BJ (cell line): ENCODE data around the gene BRD7. TPM values are rescaled to one million over a fixed set of nuclear protein-coding genes. Genes with fewer than 3 reads are reported as not detected.

Experiments
- CTCF ChIA-PET: fragments of 350-600 bp; formaldehyde crosslinking; extraction: SDS; loops from one replicate; lab custom pipeline; 2021; ENCODE audit warnings: antibody characterized with exemption, inconsistent platforms; lab: Yijun Ruan, JAX
- POLR2A ChIA-PET: fragments of 300-600 bp; sonication (Branson Sonifier 250); formaldehyde crosslinking; extraction: SDS; loops from one replicate; lab custom pipeline; 2021; ENCODE audit warnings: antibody characterized with exemption; lab: Charles Lee
- DNase-seq: peaks from one replicate; pipeline ENCODE4 v3.0.0-alpha.2; 2011; ENCODE audit warnings: low read depth
- H3K27me3 ChIP-seq: 2 replicates; pipeline ENCODE4 v1.6.0; 2011; ENCODE audit warnings: low read length; ENCODE audit not compliant: control insufficient read depth, insufficient read depth
- H3K36me3 ChIP-seq: 2 replicates; pipeline ENCODE4 v1.5.1; 2011; ENCODE audit warnings: low read length; ENCODE audit not compliant: control insufficient read depth, insufficient read depth
- H3K4me3 ChIP-seq: 2 replicates; pipeline ENCODE4 v1.5.1; 2011; ENCODE audit warnings: low read depth, mild to moderate bottlenecking, control low read depth, low read length
- CTCF ChIP-seq: IDR thresholded peaks from 2 replicates; pipeline ENCODE4 v1.5.1; 2011; ENCODE audit warnings: low read depth, mild to moderate bottlenecking, control low read depth, inconsistent platforms, low read length, moderate library complexity; ENCODE audit not compliant: insufficient read depth
- polyA plus RNA-seq: library from polyadenylated mRNA; depleted of rRNA; stranded (reverse); fragments of >200 nt; gene quantifications from 2 replicates; pipeline ENCODE4 v1.2.3, GENCODE V29; 2011

The BRD7 gene
- polyA plus RNA-seq, 1 experiment = 30.3 TPM

GRCh38 chr16:50384500-50385135 is 15.8 kb upstream of the BRD7 start:
- DNase-seq = no peak
- Histone ChIP-seq H3K27me3 (peaks cover 6% of the 10 kb centered on the region; the same call in 1 of the 2 replicates), H3K36me3 (no peaks in the 10 kb centered on the region), H3K4me3 (no peak overlapping the region)
- CTCF ChIA-PET = no interaction called here
- POLR2A ChIA-PET = no interaction called here
- TF ChIP-seq CTCF = no peak

GRCh38 chr16:50381679-50382440 is 13.1 kb upstream of the BRD7 start:
- no peak for DNase-seq
- no peak overlapping the region for H3K4me3 ChIP-seq
- no peaks in the 10 kb centered on the region for H3K36me3 ChIP-seq
- TF ChIP-seq CTCF = no peak
- H3K27me3 ChIP-seq = peaks cover 3% of the 10 kb centered on the region; the same call in 1 of the 2 replicates
- POLR2A ChIA-PET = no interaction called here
- CTCF ChIA-PET = no interaction called here

GRCh38 chr16:50378417-50378816 is 9.6 kb upstream of the BRD7 start:
- no peak overlapping the region for H3K4me3 ChIP-seq
- DNase-seq = no peak
- POLR2A ChIA-PET = no interaction called here
- CTCF ChIA-PET = interaction anchor here (1.0 kb wide), 2 partner anchors 16 to 428 kb away, joined by 3 read pairs; no protein-coding TSS in a partner anchor
- no peaks in the 10 kb centered on the region for H3K36me3 ChIP-seq
- no peak for TF ChIP-seq CTCF
- H3K27me3 ChIP-seq = no peaks in the 10 kb centered on the region; the same call in 1 of the 2 replicates

- TF ChIP-seq CTCF = no peak
- ChIA-PET CTCF (interaction anchor here (1.8 kb wide), 1 partner anchor 289 kb away, joined by 6 read pairs; no protein-coding TSS in a partner anchor), POLR2A (no interaction called here)
- Histone ChIP-seq H3K36me3 (no peaks in the 10 kb centered on the region), H3K4me3 (no peak overlapping the region), H3K27me3 (no peaks in the 10 kb centered on the region; the same call in 1 of the 2 replicates)
- DNase-seq = no peak
Measured at GRCh38 chr16:50377001-50377400, 8.2 kb upstream of the BRD7 start.

- CTCF ChIA-PET = interaction anchor here (0.8 to 6.6 kb wide), 4 partner anchors 21 to 433 kb away, joined by 3 to 76 read pairs (median 8); no protein-coding TSS in a partner anchor
- Histone ChIP-seq H3K4me3 (no peak overlapping the region), H3K36me3 (no peaks in the 10 kb centered on the region), H3K27me3 (peaks cover 3% of the 10 kb centered on the region)
- no peak for DNase-seq
- POLR2A ChIA-PET = no interaction called here
- no peak for TF ChIP-seq CTCF
Measured at GRCh38 chr16:50373780-50374179, 5.0 kb upstream of the BRD7 start.
